Lower leg skin (tissue), 4 donors: ENCODE results near the gene CCDC141. TPM values are rescaled to one million over a fixed set of nuclear protein-coding genes. Genes with fewer than 3 reads are reported as not detected.

Experiments used
- DNase-seq, 2 donors: peaks; one replicate each; pipeline ENCODE4 v3.0.0-alpha.2; 2019; ENCODE audit warnings: low spot score in 2 of 2
- H3K4me3 ChIP-seq: fragments of 200-600 bp; sonication (generic); 2 replicates; pipeline ENCODE4 v1.5.1; 2017; ENCODE audit warnings: mild to moderate bottlenecking, low read depth; ENCODE audit not compliant: poor library complexity, severe bottlenecking
- POLR2A ChIP-seq, 2 donors: fragments of 450-650 bp; IDR thresholded peaks; one replicate each; pipeline ENCODE4 v1.6.1; 2016 to 2017; ENCODE audit warnings: antibody characterized with exemption in 2 of 2, mild to moderate bottlenecking in 1 of 2, moderate library complexity in 1 of 2
- WGBS, 2 donors: methylation state at CpG; one replicate each; pipeline ENCODE4 v1.1.5; 2018; 5-methylcytosine and 5-hydroxymethylcytosine counted together
- intact Hi-C: fragments of 100-400 bp; cut with DNase I; formaldehyde crosslinking; loops from one replicate; pipeline ENCODE4 v1.15.0; 2023; ENCODE audit warnings: low total_unique reads
- total RNA-seq, 4 donors: library from RNA; depleted of rRNA; stranded (reverse); fragments of >200 nt; gene quantifications; one replicate each; pipeline ENCODE4 v1.1.0, GENCODE V29; 2016
- TF ChIP-seq, protein P1 (sequence below), 3 donors: fragments of 450-650 bp; IDR thresholded peaks; one replicate each; pipeline ENCODE4 v1.5.1; 2016; ENCODE audit warnings: antibody characterized with exemption in 3 of 3, mild to moderate bottlenecking in 3 of 3, moderate library complexity in 2 of 3

CCDC141 gene
- total RNA-seq, 4 donors from 2014 or later = 0.15 to 0.71 (median 0.17) TPM; not detected in 1

- H3K4me3 ChIP-seq = no peak overlapping the region
- intact Hi-C loops = no loop called here
- WGBS, 2 donors = 84 to 85% methylated on average over 5 of the region's 5 CpGs
- TF ChIP-seq, protein P1, sequence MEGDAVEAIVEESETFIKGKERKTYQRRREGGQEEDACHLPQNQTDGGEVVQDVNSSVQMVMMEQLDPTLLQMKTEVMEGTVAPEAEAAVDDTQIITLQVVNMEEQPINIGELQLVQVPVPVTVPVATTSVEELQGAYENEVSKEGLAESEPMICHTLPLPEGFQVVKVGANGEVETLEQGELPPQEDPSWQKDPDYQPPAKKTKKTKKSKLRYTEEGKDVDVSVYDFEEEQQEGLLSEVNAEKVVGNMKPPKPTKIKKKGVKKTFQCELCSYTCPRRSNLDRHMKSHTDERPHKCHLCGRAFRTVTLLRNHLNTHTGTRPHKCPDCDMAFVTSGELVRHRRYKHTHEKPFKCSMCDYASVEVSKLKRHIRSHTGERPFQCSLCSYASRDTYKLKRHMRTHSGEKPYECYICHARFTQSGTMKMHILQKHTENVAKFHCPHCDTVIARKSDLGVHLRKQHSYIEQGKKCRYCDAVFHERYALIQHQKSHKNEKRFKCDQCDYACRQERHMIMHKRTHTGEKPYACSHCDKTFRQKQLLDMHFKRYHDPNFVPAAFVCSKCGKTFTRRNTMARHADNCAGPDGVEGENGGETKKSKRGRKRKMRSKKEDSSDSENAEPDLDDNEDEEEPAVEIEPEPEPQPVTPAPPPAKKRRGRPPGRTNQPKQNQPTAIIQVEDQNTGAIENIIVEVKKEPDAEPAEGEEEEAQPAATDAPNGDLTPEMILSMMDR (IDR thresholded peaks at IDR 0.05) = no peak
- no peak for TF ChIP-seq POLR2A (IDR thresholded peaks at IDR 0.05)
- no peak for DNase-seq
Measured at GRCh38 chr2:178951266-178952006, 98.5 kb downstream of the CCDC141 start.

- TF ChIP-seq POLR2A (IDR thresholded peaks at IDR 0.05) = no peak
- TF ChIP-seq, protein P1 (IDR thresholded peaks at IDR 0.05) = no peak
- 69 to 75% methylated on average over 4 of the region's 4 CpGs for WGBS, 2 donors
Measured at GRCh38 chr2:178949584-178949983, 100.4 kb downstream of the CCDC141 start.

GRCh38 chr2:178949151-178949550, 100.8 kb downstream of the CCDC141 start:
- intact Hi-C loops = no loop called here
- TF ChIP-seq, protein P1 (IDR thresholded peaks at IDR 0.05) = no peak
- TF ChIP-seq POLR2A (IDR thresholded peaks at IDR 0.05) = no peak
- WGBS, 2 donors = 79 to 83% methylated on average over 2 of the region's 2 CpGs
- DNase-seq = no peak
- no peak overlapping the region for H3K4me3 ChIP-seq

More at GRCh38 chr2:178949584-178949983, 100.4 kb downstream of the CCDC141 start:
- intact Hi-C loops = no loop called here
- H3K4me3 ChIP-seq = no peak overlapping the region
- no peak for DNase-seq

DNA sequence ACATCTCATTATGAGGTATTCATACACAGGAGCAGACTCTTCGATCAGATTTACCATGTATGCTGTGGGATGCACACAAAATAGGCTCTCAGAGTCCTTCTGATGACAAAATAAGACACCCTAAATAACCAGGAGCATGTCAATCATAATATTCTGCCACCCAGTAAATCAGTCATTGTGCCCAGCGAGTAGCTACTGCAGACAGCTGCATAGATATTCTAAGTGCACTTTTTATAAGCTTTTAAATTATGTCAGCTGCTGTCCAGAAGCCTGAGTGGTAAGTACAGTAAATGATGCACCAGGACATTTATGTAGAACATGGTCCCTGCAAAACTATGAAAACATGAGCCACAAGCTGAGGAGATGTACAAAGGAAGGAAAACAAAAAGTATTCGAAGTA, 102.9 kb downstream of the CCDC141 start:
- intact Hi-C loops = no loop called here
- DNase-seq = no peak
- TF ChIP-seq, protein P1 (IDR thresholded peaks at IDR 0.05) = no peak
- TF ChIP-seq POLR2A (IDR thresholded peaks at IDR 0.05) = no peak
- 76 to 79% methylated on average over 3 of the region's 3 CpGs for WGBS, 2 donors
- no peak overlapping the region for H3K4me3 ChIP-seq

GRCh38 chr2:178946494-178946893, 103.4 kb downstream of the CCDC141 start:
- TF ChIP-seq, protein P1 (IDR thresholded peaks at IDR 0.05) = no peak
- TF ChIP-seq POLR2A (IDR thresholded peaks at IDR 0.05) = no peak
- intact Hi-C loops = no loop called here
- 37 to 46% methylated on average over 3 of the region's 3 CpGs for WGBS, 2 donors
- H3K4me3 ChIP-seq = no peak overlapping the region
- no peak for DNase-seq

- DNase-seq = no peak
- no peak overlapping the region for H3K4me3 ChIP-seq
- 85 to 90% methylated on average over 1 of the region's 1 CpG for WGBS, 2 donors
- intact Hi-C loops = no loop called here
- TF ChIP-seq POLR2A (IDR thresholded peaks at IDR 0.05) = no peak
- TF ChIP-seq, protein P1 (IDR thresholded peaks at IDR 0.05) = no peak
Measured at GRCh38 chr2:178943745-178944144, 106.2 kb downstream of the CCDC141 start.
